NCI-H774 (cell line): ENCODE data around the gene YPEL5.
"Not testable (repeated sequence)": the region's sequence is repeated elsewhere in the genome, so short reads cannot be mapped to it uniquely, and the experiment has no call there.

Experiments used
- DNase-seq: peaks from one replicate; lab custom pipeline; 2025; lab: John Stamatoyannopoulos, UW

YPEL5 gene

GRCh38 chr2:30136764-30137444, 9.9 kb upstream of the YPEL5 start:
- no peak for DNase-seq

- DNase-seq: no peak
These were observed 7.5 kb upstream of the YPEL5 start for GRCh38 chr2:30139131-30139870.

- no peak for DNase-seq
These were observed 5.7 kb upstream of the YPEL5 start for GRCh38 chr2:30141136-30141535.

GRCh38 chr2:30144260-30144659, 2.5 kb upstream of the YPEL5 start:
- DNase-seq: no peak

- not testable (repeated sequence) for DNase-seq
These were observed 1.9 kb upstream of the YPEL5 start for GRCh38 chr2:30144951-30145350.

- no peak for DNase-seq
These were observed 926 bp upstream of the YPEL5 start for GRCh38 chr2:30145826-30146336.

- DNase-seq: no peak
These were observed 448 bp downstream of the YPEL5 start for GRCh38 chr2:30147196-30147714.

GRCh38 chr2:30147715-30148610, 1.2 kb downstream of the YPEL5 start:
- peak; percentile 49 for DNase-seq

GRCh38 chr2:30148850-30149249, 2.0 kb downstream of the YPEL5 start:
- DNase-seq: no peak

GRCh38 chr2:30149513-30149912, 2.7 kb downstream of the YPEL5 start:
- no peak for DNase-seq

GRCh38 chr2:30149976-30150375, 3.2 kb downstream of the YPEL5 start:
- DNase-seq: no peak

GRCh38 chr2:30150786-30151185, 4.0 kb downstream of the YPEL5 start:
- DNase-seq: no peak

GRCh38 chr2:30152385-30152784, 5.6 kb downstream of the YPEL5 start:
- DNase-seq: no peak

- DNase-seq: no peak
These were observed 8.4 kb downstream of the YPEL5 start for GRCh38 chr2:30155202-30155601.

GRCh38 chr2:30155889-30156658, 9.3 kb downstream of the YPEL5 start:
- no peak for DNase-seq

GRCh38 chr2:30157616-30158015, 10.8 kb downstream of the YPEL5 start:
- DNase-seq: no peak

- DNase-seq: no peak
These were observed 13.0 kb downstream of the YPEL5 start for GRCh38 chr2:30159766-30160165.

GRCh38 chr2:30161929-30162706, 15.3 kb downstream of the YPEL5 start:
- no peak for DNase-seq

GRCh38 chr2:30162806-30163205, 16.0 kb downstream of the YPEL5 start:
- DNase-seq: no peak

GRCh38 chr2:30164131-30164925, 17.5 kb downstream of the YPEL5 start:
- no peak for DNase-seq
